GM18868 (cell line): ENCODE measurements around the gene ZDHHC21.

ENCODE experiments used
- ATAC-seq: cut with Tn5 transposase; IDR thresholded peaks from one replicate; pipeline ENCODE4 v1.9.1; 2021; ENCODE audit warnings: mild to moderate bottlenecking, moderate library complexity; ENCODE audit not compliant: unreplicated experiment

The ZDHHC21 gene

GRCh38 chr9:14693251-14693861, at the start of gene ZDHHC21:
Gene ZDHHC21, minus strand, starts transcription at chr9:14693432. Its CDS starts 19,092 bp downstream, at chr9:14674340.
- ATAC-seq: peak; percentile 84

- ATAC-seq: peak; percentile 93
Observed at GRCh38 chr9:14741369-14741768, 48.1 kb upstream of the ZDHHC21 start.

- no peak for ATAC-seq
Observed at GRCh38 chr9:14733133-14733532, 39.9 kb upstream of the ZDHHC21 start.

GRCh38 chr9:14731294-14731981, 38.2 kb upstream of the ZDHHC21 start:
- ATAC-seq: no peak

GRCh38 chr9:14730461-14730898, 37.2 kb upstream of the ZDHHC21 start:
- ATAC-seq: no peak

GRCh38 chr9:14723301-14723700, 30.1 kb upstream of the ZDHHC21 start:
- ATAC-seq: no peak

- ATAC-seq: no peak
Observed at GRCh38 chr9:14722391-14723035, 29.3 kb upstream of the ZDHHC21 start, which contains the start of gene CER1. Gene CER1, minus strand, starts transcription at chr9:14722733. Its CDS starts 61 bp downstream, at chr9:14722672.

GRCh38 chr9:14719231-14719923, 26.1 kb upstream of the ZDHHC21 start:
- no peak for ATAC-seq

GRCh38 chr9:14715102-14715501, 21.9 kb upstream of the ZDHHC21 start:
- no peak for ATAC-seq

- no peak for ATAC-seq
Observed at GRCh38 chr9:14713187-14713767, 20.0 kb upstream of the ZDHHC21 start.

- no peak for ATAC-seq
Observed at GRCh38 chr9:14710804-14711203, 17.6 kb upstream of the ZDHHC21 start.

- peak; percentile 77 for ATAC-seq
Observed at GRCh38 chr9:14706530-14707140, 13.4 kb upstream of the ZDHHC21 start.

- no peak for ATAC-seq
Observed at GRCh38 chr9:14705079-14705478, 11.8 kb upstream of the ZDHHC21 start.

GRCh38 chr9:14704281-14704680, 11.0 kb upstream of the ZDHHC21 start:
- ATAC-seq: no peak

- no peak for ATAC-seq
Observed at GRCh38 chr9:14702200-14702720, 9.0 kb upstream of the ZDHHC21 start.

GRCh38 chr9:14692470-14693250, 572 bp downstream of the ZDHHC21 start:
- peak; percentile 56 for ATAC-seq

- ATAC-seq: no peak
Observed at GRCh38 chr9:14690948-14691730, 2.1 kb downstream of the ZDHHC21 start.

GRCh38 chr9:14687042-14687719, 6.1 kb downstream of the ZDHHC21 start:
- no peak for ATAC-seq
